Esophagus squamous epithelium (tissue), 5 donors: ENCODE results near the gene ASPM. TPM values are rescaled to one million over a fixed set of nuclear protein-coding genes. Genes with fewer than 3 reads are reported as not detected.

Experiments used
- DNase-seq: peaks from one replicate; lab custom pipeline; 2025; lab: John Stamatoyannopoulos, UW
- H3K27ac ChIP-seq, 4 donors: fragments of 200-600 bp; sonication (generic); one replicate each; pipeline ENCODE4 v1.5.1; 2016 to 2019; ENCODE audit warnings: mild to moderate bottlenecking in 1 of 4
- H3K27me3 ChIP-seq, 4 donors: fragments of 200-600 bp; sonication (generic); 1 replicate in 3 of 4; 2 replicates in 1 of 4; pipeline versions ENCODE4 v1.5.1 to v1.6.0; 2017 to 2021; ENCODE audit warnings: antibody characterized with exemption in 1 of 4
- H3K36me3 ChIP-seq, 3 donors: fragments of 200-600 bp; sonication (generic); one replicate each; pipeline ENCODE4 v1.5.1; 2016 to 2019
- H3K4me1 ChIP-seq, 3 donors: fragments of 200-600 bp; sonication (generic); one replicate each; pipeline ENCODE4 v1.5.1; 2017 to 2019
- H3K4me3 ChIP-seq, 4 donors: fragments of 200-600 bp; sonication (generic); 1 replicate in 3 of 4; 2 replicates in 1 of 4; pipeline ENCODE4 v1.5.1; 2016 to 2019; ENCODE audit warnings: mild to moderate bottlenecking in 2 of 4, moderate library complexity in 1 of 4
- H3K9me3 ChIP-seq, 3 donors: fragments of 200-600 bp; sonication (generic); one replicate each; pipeline ENCODE4 v1.5.1; 2016 to 2019
- CTCF ChIP-seq, 6 experiments: fragments of 450-650 bp in 4 of 6; fragments of 200-600 bp in 2 of 6; sonication (generic) in 2 of 6; IDR thresholded peaks; one replicate each; pipeline ENCODE4 v1.5.1; 2016 to 2019; ENCODE audit warnings: antibody characterized with exemption in 6 of 6, mild to moderate bottlenecking in 4 of 6, moderate library complexity in 4 of 6
- POLR2A ChIP-seq, 4 donors: fragments of 450-650 bp; IDR thresholded peaks; one replicate each; pipeline ENCODE4 v1.6.1; 2017; ENCODE audit warnings: antibody characterized with exemption in 4 of 4, mild to moderate bottlenecking in 4 of 4, moderate library complexity in 3 of 4
- WGBS, 2 donors: methylation state at CpG; one replicate each; pipeline ENCODE4 v1.1.5; 2018; 5-methylcytosine and 5-hydroxymethylcytosine counted together
- intact Hi-C: fragments of 100-400 bp; cut with DNase I; formaldehyde crosslinking; loops from one replicate; pipeline ENCODE4 v1.15.0; 2022
- total RNA-seq, 4 donors: library from RNA; depleted of rRNA; stranded (reverse); fragments of >200 nt; gene quantifications; one replicate each; pipeline ENCODE4 v1.1.0, GENCODE V29; 2016
- donor health status: DM: yes; HTN: yes; CAD: no.

ASPM gene
- total RNA-seq, 4 donors from 2014 or later = 6.0 to 21.8 (median 13.9) TPM

- 29 to 42% methylated on average over 5 of the region's 5 CpGs for WGBS, 2 donors
- H3K9me3 ChIP-seq = no peaks in the 10 kb centered on the region
- no peaks in the 10 kb centered on the region for H3K27me3 ChIP-seq
- H3K36me3 ChIP-seq = no peaks in the 10 kb centered on the region
- no peak for DNase-seq
- intact Hi-C loops = no loop called here
- peak overlapping the region in 3 of 4 donors; percentile 78 to 82 (median 81) for H3K4me3 ChIP-seq
- peaks cover 5 to 34% (median 8%) of the 10 kb centered on the region in 3 donors for H3K4me1 ChIP-seq
- no peak for TF ChIP-seq CTCF (IDR thresholded peaks at IDR 0.05)
- no peak for TF ChIP-seq POLR2A (IDR thresholded peaks at IDR 0.05)
- H3K27ac ChIP-seq = peak overlapping the region in 1 of 4 donors; percentile 4
These were observed 1.7 kb downstream of the ASPM start for GRCh38 chr1:197144570-197145325.

- intact Hi-C loops = no loop called here
- no peaks in the 10 kb centered on the region for H3K36me3 ChIP-seq
- no peak overlapping the region for H3K27ac ChIP-seq
- TF ChIP-seq POLR2A (IDR thresholded peaks at IDR 0.05) (no peak), CTCF (IDR thresholded peaks at IDR 0.05) (no peak)
- no peaks in the 10 kb centered on the region for H3K9me3 ChIP-seq
- 53 to 65% methylated on average over 5 of the region's 5 CpGs for WGBS, 2 donors
- no peak for DNase-seq
- H3K27me3 ChIP-seq = no peaks in the 10 kb centered on the region
- peaks cover 5 to 34% (median 8%) of the 10 kb centered on the region in 3 donors for H3K4me1 ChIP-seq
- no peak overlapping the region for H3K4me3 ChIP-seq
These were observed 3.2 kb downstream of the ASPM start for GRCh38 chr1:197143276-197143675.

GRCh38 chr1:197141575-197141974 lies 4.9 kb downstream of the ASPM start:
- peaks cover 5 to 28% (median 8%) of the 10 kb centered on the region in 3 donors for H3K4me1 ChIP-seq
- DNase-seq = no peak
- WGBS, 2 donors = 83 to 84% methylated on average over 1 of the region's 1 CpG
- no peaks in the 10 kb centered on the region for H3K9me3 ChIP-seq
- TF ChIP-seq POLR2A (IDR thresholded peaks at IDR 0.05) (no peak), CTCF (IDR thresholded peaks at IDR 0.05) (no peak)
- no peaks in the 10 kb centered on the region for H3K27me3 ChIP-seq
- H3K4me3 ChIP-seq = no peak overlapping the region
- H3K36me3 ChIP-seq = no peaks in the 10 kb centered on the region
- intact Hi-C loops = no loop called here
- no peak overlapping the region for H3K27ac ChIP-seq

- H3K9me3 ChIP-seq = no peaks in the 10 kb centered on the region
- TF ChIP-seq POLR2A (IDR thresholded peaks at IDR 0.05) (no peak), CTCF (IDR thresholded peaks at IDR 0.05) (no peak)
- DNase-seq = no peak
- no peak overlapping the region for H3K27ac ChIP-seq
- H3K4me1 ChIP-seq = peaks cover 0 to 16% (median 7%) of the 10 kb centered on the region in 3 donors
- intact Hi-C loops = no loop called here
- H3K4me3 ChIP-seq = no peak overlapping the region
- H3K27me3 ChIP-seq = no peaks in the 10 kb centered on the region
- WGBS, 2 donors = 61 to 66% methylated on average over 2 of the region's 2 CpGs
- H3K36me3 ChIP-seq = no peaks in the 10 kb centered on the region
These were observed 6.3 kb downstream of the ASPM start for GRCh38 chr1:197140121-197140520.

- intact Hi-C loops = no loop called here
- Histone ChIP-seq H3K27ac (no peak overlapping the region), H3K9me3 (no peaks in the 10 kb centered on the region), H3K36me3 (no peaks in the 10 kb centered on the region), H3K4me1 (peaks cover 0 to 8% (median 0%) of the 10 kb centered on the region in 3 donors), H3K27me3 (no peaks in the 10 kb centered on the region), H3K4me3 (no peak overlapping the region)
- TF ChIP-seq POLR2A (IDR thresholded peaks at IDR 0.05) (no peak), CTCF (IDR thresholded peaks at IDR 0.05) (no peak)
- WGBS, 2 donors = 91 to 95% methylated on average over 9 to 15 of the region's 15 CpGs
- DNase-seq = no peak
These were observed 7.3 kb downstream of the ASPM start for GRCh38 chr1:197139169-197139568.
